Ovary (tissue), 1 donor: ENCODE results near the gene CEP170B.

ENCODE experiments used
- EP300 ChIP-seq: sonication (generic); formaldehyde crosslinking; IDR thresholded peaks from one replicate; pipeline ENCODE4 v1.6.1; 2017; ENCODE audit warnings: antibody characterized with exemption
- POLR2A ChIP-seq: fragments of 450-650 bp; IDR thresholded peaks from one replicate; pipeline ENCODE4 v1.6.1; 2017; ENCODE audit warnings: antibody characterized with exemption, mild to moderate bottlenecking, moderate library complexity

DNA sequence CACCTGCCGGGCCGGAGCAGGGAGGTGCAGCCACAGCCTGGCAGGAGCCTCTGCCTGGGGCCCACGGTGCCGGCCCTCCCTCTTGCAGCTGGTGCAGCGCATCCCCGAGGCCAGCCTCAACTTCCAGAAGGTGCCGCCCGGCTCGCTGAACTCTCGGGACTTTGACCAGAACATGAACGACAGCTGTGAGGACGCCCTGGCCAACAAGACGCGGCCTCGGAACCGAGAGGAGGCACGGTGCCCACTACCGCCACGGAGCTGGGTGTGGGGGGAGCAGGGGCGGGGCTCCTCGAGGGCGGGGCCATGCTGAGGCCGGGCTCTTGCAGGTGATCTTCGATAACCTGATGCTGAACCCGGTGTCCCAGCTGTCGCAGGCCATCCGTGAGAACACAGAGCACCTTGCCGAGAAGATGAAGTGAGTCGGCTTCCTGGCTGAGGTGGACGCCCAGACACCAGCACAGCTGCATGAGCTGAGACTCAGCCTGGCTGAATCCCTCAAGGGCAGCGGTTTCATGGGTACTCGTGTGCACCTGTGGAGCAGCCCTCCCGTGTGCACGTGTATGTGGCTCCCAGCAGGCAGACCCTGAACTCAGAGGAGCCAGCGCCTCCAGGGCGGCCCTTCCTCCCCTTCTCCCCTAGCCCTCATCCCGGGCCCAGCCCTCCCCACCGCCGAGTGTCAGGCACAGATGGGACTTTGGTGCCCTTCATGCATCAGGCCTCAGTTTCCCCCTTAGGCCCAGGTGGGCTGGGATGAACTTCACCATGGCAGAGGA, 28.6 kb downstream of the CEP170B start:
- no peak for TF ChIP-seq POLR2A
- no peak for TF ChIP-seq EP300
